GM21529 (cell line): Measurements from ENCODE around the gene TAC3.
"Not testable (repeated sequence)": the region's sequence is repeated elsewhere in the genome, so short reads cannot be mapped to it uniquely, and the experiment has no call there.

Experiments
- ATAC-seq: cut with Tn5 transposase; IDR thresholded peaks from one replicate; pipeline ENCODE4 v1.9.1; 2021; ENCODE audit not compliant: unreplicated experiment

Gene TAC3

GRCh38 chr12:57016348-57016747, at the start of gene TAC3:
Gene TAC3, minus strand, starts transcription at chr12:57016529. Its CDS starts 732 bp downstream, at chr12:57015797.
- no peak for ATAC-seq

DNA sequence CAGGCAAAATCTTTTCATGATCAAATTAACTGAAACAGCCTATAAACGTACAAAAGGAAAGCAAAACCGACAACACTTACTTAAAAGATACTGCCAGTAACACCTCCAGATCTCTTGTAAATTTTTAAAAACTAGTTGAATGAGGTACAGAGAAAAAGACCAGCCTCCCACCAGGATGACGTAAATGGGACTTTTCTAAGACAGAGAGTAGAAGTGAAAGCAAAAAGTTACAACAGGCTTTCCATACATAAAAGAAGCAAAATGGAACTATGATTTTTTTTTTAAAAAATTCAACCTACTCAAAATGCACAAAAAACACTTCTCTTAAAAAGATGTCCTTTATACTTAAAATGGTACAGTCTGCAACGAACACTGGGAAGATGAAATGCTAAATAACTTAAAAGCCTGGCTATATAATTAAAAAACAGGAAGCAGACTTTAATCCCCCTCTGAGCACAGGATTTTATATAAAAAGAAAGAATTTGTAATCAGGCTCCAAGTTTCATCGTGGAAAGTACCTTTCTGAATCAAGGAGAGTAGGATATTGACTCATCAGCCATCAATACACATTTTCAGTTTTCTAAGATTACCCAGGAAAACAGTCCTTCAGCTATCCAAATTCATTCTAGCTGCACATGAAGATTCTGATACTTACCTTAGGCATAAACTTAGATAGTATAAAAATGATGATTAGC, 47.8 kb upstream of the TAC3 start:
- peak; percentile 87 for ATAC-seq

- ATAC-seq, result no peak
These were observed 42.1 kb upstream of the TAC3 start for GRCh38 chr12:57058454-57058853.

- ATAC-seq, result no peak
These were observed 40.9 kb upstream of the TAC3 start for GRCh38 chr12:57057067-57057751.

- no peak for ATAC-seq
These were observed 39.5 kb upstream of the TAC3 start for GRCh38 chr12:57055824-57056223.

- not testable (repeated sequence) for ATAC-seq
These were observed 37.6 kb upstream of the TAC3 start for GRCh38 chr12:57053901-57054300.

DNA sequence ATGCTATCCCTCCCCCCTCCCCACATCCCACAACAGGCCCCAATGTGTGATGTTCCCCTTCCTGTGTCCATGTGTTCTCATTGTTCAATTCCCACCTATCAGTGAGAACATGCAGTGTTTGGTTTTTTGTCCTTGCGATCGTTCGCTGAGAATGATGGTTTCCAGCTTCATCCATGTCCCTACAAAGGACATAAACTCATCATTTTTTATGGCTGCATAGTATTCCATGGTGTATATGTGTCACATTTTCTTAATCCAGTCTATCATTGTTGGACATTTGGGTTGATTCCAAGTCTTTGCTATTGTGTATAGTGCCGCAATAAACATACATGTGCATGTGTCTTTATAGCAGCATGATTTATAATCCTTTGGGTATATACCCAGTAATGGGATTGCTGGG, 36.8 kb upstream of the TAC3 start:
- not testable (repeated sequence) for ATAC-seq

GRCh38 chr12:57051011-57051410, 34.7 kb upstream of the TAC3 start:
- no peak for ATAC-seq

- ATAC-seq, result no peak
These were observed 33.6 kb upstream of the TAC3 start, which contains the start of gene MYO1A for GRCh38 chr12:57049890-57050289. Gene MYO1A, minus strand, starts transcription at chr12:57050129. Its CDS starts 1,806 bp downstream, at chr12:57048323.

DNA sequence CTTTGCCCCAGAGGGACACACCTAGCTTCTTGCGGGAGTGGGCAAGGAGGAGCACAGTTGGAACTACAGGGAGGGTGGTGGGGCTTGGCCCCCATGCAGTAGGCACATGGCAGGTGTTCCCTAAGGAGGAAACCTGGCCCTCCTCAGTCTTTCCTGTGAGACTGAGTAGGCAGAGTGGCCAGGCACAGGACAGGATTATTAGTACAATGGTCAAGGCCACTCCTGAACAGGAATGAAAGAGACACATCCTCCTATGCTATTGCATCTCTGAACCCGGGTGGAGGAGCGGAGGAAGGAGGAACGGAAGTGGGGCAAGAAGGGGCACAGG, 32.8 kb upstream of the TAC3 start:
- ATAC-seq, result no peak

- ATAC-seq, result no peak
These were observed 32.2 kb upstream of the TAC3 start for GRCh38 chr12:57048423-57049118.

DNA sequence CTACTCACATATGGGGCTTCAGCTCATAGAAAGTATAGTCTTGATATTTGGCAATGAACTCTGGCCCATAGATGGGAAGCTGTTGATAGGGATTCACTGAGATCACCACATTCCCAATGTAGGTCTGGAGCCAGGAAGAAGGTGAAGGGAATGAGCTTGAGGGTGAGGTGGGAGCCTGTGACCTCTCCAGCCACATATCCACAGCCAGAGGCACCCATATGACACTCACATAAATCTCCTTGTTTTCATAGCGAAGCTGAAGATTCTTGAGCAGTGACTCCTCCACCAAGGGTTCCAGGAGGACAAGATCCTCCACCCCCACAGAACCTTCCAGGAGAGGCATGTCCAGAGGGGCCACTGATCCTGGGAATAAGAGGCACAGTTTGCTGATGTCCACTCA, 31.7 kb upstream of the TAC3 start:
- ATAC-seq, result no peak

- no peak for ATAC-seq
These were observed 30.9 kb upstream of the TAC3 start for GRCh38 chr12:57046947-57047890.

DNA sequence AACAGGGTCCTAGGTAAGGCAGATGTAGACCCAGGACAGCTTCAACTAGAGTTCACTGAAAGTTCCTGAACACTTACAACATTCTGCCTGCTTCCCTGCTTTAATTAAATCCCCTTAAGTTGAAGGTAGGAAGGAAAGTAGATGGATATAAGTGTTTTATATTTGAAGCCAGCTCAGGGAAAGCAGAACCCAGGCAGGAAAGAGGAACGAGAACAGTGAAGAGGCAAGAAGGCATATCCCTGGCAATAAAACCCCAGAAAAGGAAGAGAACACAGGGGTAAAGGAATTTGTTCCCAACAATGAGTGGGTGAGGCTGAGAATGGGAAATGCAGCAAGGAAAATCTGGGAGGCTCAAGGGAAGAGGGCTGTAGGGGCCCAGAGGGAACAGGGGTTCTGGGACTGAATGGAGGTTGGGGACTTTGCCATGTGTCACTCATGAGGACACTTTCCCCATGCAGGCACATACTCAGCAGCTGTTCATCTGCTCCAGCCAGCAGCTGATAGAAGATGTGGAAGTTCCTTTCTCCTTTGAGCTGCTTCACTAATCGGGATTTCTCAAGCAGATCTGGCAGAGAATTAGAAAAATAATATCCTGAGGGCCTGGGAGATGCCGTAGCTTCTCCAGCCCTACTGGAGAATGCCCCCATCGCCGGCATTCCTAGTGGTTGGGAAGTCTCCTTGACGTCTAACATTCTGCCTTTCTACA, 29.9 kb upstream of the TAC3 start:
- ATAC-seq, result no peak

DNA sequence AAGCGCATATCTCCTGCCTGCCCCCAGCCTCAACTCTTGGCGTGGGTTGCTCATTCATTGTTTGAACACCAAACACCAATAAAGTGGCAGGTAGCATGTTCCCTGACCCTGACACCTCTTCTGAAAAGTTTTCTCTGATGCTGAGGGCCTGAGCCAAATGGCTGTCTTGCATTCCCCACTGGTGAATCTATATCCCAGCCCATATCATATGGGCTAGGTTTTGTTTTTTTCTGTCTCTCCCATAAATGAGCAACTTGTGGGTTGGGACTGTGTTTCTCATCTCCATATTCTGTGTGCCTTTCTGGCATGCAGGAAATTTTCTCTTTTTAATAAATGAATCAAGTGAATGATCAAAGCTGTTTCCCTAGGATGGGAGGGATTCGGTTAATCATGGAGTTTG, 28.6 kb upstream of the TAC3 start:
- ATAC-seq, result no peak

- no peak for ATAC-seq
These were observed 28.1 kb upstream of the TAC3 start for GRCh38 chr12:57044468-57044867.

GRCh38 chr12:57042695-57043094, 26.4 kb upstream of the TAC3 start:
- no peak for ATAC-seq

DNA sequence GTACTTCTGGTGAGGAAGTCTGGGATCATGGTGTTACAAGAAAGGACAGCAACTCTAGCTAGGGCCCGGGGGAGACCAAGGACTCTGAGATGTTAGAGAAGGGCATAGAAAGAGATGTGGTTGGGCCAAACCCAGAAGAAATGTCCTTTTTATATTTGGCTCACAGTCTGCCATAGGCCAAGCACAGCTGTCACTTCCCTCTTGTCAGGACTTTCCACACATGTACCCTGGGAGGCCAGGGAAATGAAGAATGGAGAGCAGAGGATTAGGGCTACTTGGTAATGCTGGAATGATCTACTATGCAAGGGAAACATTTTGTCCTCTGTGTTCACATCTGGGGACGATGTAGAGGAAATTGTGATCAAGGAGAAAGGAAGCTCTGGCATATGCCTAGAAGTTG, 24.4 kb upstream of the TAC3 start:
- ATAC-seq, result no peak

- no peak for ATAC-seq
These were observed 23.9 kb upstream of the TAC3 start for GRCh38 chr12:57040211-57040610.

DNA sequence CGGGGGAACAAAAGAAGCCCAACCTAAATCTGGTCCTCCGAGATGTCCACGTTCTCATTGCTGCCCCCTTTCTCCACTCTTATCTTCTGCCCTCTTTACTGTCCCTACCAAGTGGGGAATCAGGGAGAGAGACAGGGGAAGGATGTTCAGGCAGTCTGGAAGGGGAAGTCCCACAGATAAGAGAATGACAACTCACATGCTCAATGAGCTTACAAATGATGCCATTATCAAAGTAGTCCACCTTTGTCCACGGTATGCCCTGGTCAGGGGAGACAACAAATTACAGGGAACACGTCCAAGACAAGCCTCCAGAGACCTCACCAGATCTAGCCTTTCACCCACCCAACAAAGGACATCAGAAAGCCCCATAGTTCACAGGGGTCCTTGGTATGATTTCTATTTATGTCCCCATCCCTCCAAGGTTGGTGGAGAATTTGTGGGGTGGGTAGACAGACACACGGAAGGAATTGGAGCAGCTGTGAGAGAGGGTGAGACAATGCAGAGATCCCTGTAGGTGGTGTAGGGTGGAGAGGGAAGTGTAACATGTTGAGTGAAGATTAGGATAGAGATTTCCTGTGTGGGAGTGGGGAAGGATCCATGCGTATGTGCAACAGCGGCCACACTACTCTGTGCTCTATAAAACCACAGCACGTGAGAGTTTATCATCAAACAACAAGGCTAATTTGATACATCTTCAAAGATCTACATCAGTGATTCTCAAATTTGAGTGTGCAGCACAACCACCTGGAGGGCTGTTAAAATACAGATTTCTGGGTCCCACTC, 22.9 kb upstream of the TAC3 start:
- ATAC-seq, result no peak
